H9 (cell line): ENCODE results near the gene DNAJC15. TPM values are rescaled to one million over a fixed set of nuclear protein-coding genes. Genes with fewer than 3 reads are reported as not detected.

Source experiments
- DNase-seq: peaks from one replicate; pipeline ENCODE4 v3.0.0-alpha.2; 2017
- H2AFZ ChIP-seq: one replicate; pipeline ENCODE4 v1.6.1; 2013; ENCODE audit warnings: mild to moderate bottlenecking, low read length, control low read depth, moderate library complexity
- H2AK5ac ChIP-seq: 2 replicates; pipeline ENCODE4 v1.6.1; 2013; ENCODE audit warnings: low read length, control low read depth, mixed read lengths; ENCODE audit not compliant: insufficient read length
- H2BK120ac ChIP-seq: one replicate; pipeline ENCODE4 v1.6.1; 2013; ENCODE audit warnings: low read depth, mild to moderate bottlenecking, low read length, control low read depth, inconsistent platforms; ENCODE audit not compliant: poor library complexity, severe bottlenecking
- H2BK12ac ChIP-seq: 2 replicates; pipeline ENCODE4 v1.6.1; 2013; ENCODE audit warnings: low read length, control low read depth, mixed read lengths, low read depth; ENCODE audit not compliant: insufficient read length
- H2BK15ac ChIP-seq: 2 replicates; pipeline ENCODE4 v1.6.1; 2013; ENCODE audit warnings: low read depth, low read length, control low read depth
- H2BK20ac ChIP-seq: one replicate; pipeline ENCODE4 v1.6.1; 2013; ENCODE audit warnings: low read depth, mild to moderate bottlenecking, low read length, control low read depth, inconsistent platforms; ENCODE audit not compliant: poor library complexity, severe bottlenecking
- H2BK5ac ChIP-seq: 2 replicates; pipeline ENCODE4 v1.6.1; 2013; ENCODE audit warnings: low read length, control low read depth, mixed read lengths; ENCODE audit not compliant: insufficient read length
- H3K14ac ChIP-seq: 2 replicates; pipeline ENCODE4 v1.6.1; 2013; ENCODE audit warnings: low read length, control low read depth; ENCODE audit not compliant: insufficient read depth
- H3K18ac ChIP-seq: 2 replicates; pipeline ENCODE4 v1.6.1; 2013; ENCODE audit warnings: low read depth, mild to moderate bottlenecking, mixed read lengths, low read length, control low read depth; ENCODE audit not compliant: insufficient read length
- H3K23ac ChIP-seq: 2 replicates; pipeline ENCODE4 v1.6.1; 2013; ENCODE audit warnings: low read length, control low read depth, mixed read lengths, low read depth; ENCODE audit not compliant: insufficient read length
- H3K23me2 ChIP-seq: 2 replicates; pipeline ENCODE4 v1.6.1; 2013; ENCODE audit warnings: low read depth, mild to moderate bottlenecking, mixed read lengths, low read length, control low read depth; ENCODE audit not compliant: insufficient read length, poor library complexity, severe bottlenecking
- H3K27ac ChIP-seq: 2 replicates; pipeline ENCODE4 v1.5.1; 2013; ENCODE audit warnings: low read length, control low read depth, mixed read lengths, low read depth; ENCODE audit not compliant: insufficient read length
- H3K27me3 ChIP-seq: 2 replicates; pipeline ENCODE4 v1.6.1; 2013; ENCODE audit warnings: low read length, control low read depth, inconsistent platforms; ENCODE audit not compliant: insufficient read depth
- H3K4ac ChIP-seq: 2 replicates; pipeline ENCODE4 v1.6.1; 2013; ENCODE audit warnings: low read depth, mild to moderate bottlenecking, control low read depth, inconsistent platforms, low read length, moderate library complexity
- H3K4me1 ChIP-seq: 2 replicates; pipeline ENCODE4 v1.6.1; 2013; ENCODE audit warnings: low read length, control low read depth, inconsistent platforms; ENCODE audit not compliant: insufficient read depth
- H3K4me2 ChIP-seq: 2 replicates; pipeline ENCODE4 v1.6.1; 2013; ENCODE audit warnings: low read length, control low read depth, mixed read lengths; ENCODE audit not compliant: insufficient read length, insufficient read depth
- H3K56ac ChIP-seq: 2 replicates; pipeline ENCODE4 v1.6.1; 2013; ENCODE audit warnings: low read depth, mild to moderate bottlenecking, mixed read lengths, low read length, control low read depth; ENCODE audit not compliant: insufficient read length
- H3K79me1 ChIP-seq: 2 replicates; pipeline ENCODE4 v1.6.1; 2013; ENCODE audit warnings: low read depth, mild to moderate bottlenecking, moderate library complexity, low read length, control low read depth, inconsistent platforms; ENCODE audit not compliant: insufficient read depth, poor library complexity, severe bottlenecking
- H3K79me2 ChIP-seq: 2 replicates; pipeline ENCODE4 v1.6.1; 2013; ENCODE audit warnings: low read length, control low read depth, inconsistent platforms; ENCODE audit not compliant: insufficient read depth
- H3K9ac ChIP-seq: 2 replicates; pipeline ENCODE4 v1.6.1; 2013; ENCODE audit warnings: low read length, control low read depth, mixed read lengths; ENCODE audit not compliant: insufficient read length; ENCODE audit errors: extremely low read depth
- H3K9me3 ChIP-seq: one replicate; pipeline ENCODE4 v1.6.1; 2013; ENCODE audit warnings: low read depth, low read length, inconsistent platforms; ENCODE audit not compliant: control insufficient read depth
- H3T11ph ChIP-seq: one replicate; pipeline ENCODE4 v1.6.1; 2013; ENCODE audit warnings: mild to moderate bottlenecking, low read length, control low read depth, inconsistent platforms
- H4K20me1 ChIP-seq: one replicate; pipeline ENCODE4 v1.6.1; 2013; ENCODE audit not compliant: control insufficient read depth, insufficient read length, insufficient read depth
- H4K5ac ChIP-seq: 2 replicates; pipeline ENCODE4 v1.6.1; 2013; ENCODE audit warnings: low read depth, mild to moderate bottlenecking, mixed read lengths, low read length, control low read depth; ENCODE audit not compliant: insufficient read length
- H4K8ac ChIP-seq: replicated peaks from 2 replicates; pipeline ENCODE4 v1.6.1; 2013; ENCODE audit warnings: low read length, control low read depth, mixed read lengths, low read depth; ENCODE audit not compliant: insufficient read length
- H4K91ac ChIP-seq: 2 replicates; pipeline ENCODE4 v1.6.1; 2013; ENCODE audit warnings: low read depth, mild to moderate bottlenecking, moderate library complexity, mixed read lengths, low read length, control low read depth; ENCODE audit not compliant: insufficient read length
- H3K27ac Mint-ChIP-seq, 3 experiments: 2 replicates in 2 of 3; 3 replicates in 1 of 3; pipeline ENCODE4 v1.8.0; 2020 to 2021; ENCODE audit warnings: mixed read lengths in 3 of 3, mild to moderate bottlenecking in 1 of 3, moderate library complexity in 1 of 3
- H3K27me3 Mint-ChIP-seq: 2 replicates; pipeline ENCODE4 v1.8.0; 2021; ENCODE audit warnings: low read depth, mild to moderate bottlenecking, moderate library complexity, mixed read lengths
- H3K36me3 Mint-ChIP-seq, 3 experiments: 2 replicates in 2 of 3; 3 replicates in 1 of 3; pipeline ENCODE4 v1.8.0; 2020 to 2021; ENCODE audit warnings: low read depth in 3 of 3, mixed read lengths in 3 of 3; ENCODE audit not compliant: insufficient read depth in 1 of 3
- H3K4me1 Mint-ChIP-seq, 2 experiments: 2 replicates each; pipeline ENCODE4 v1.8.0; 2020; ENCODE audit warnings: mixed read lengths in 2 of 2
- H3K4me3 Mint-ChIP-seq, 2 experiments: 2 replicates in 1 of 2; 3 replicates in 1 of 2; pipeline ENCODE4 v1.8.0; 2020 to 2021; ENCODE audit warnings: mild to moderate bottlenecking in 2 of 2, mixed read lengths in 2 of 2, moderate library complexity in 1 of 2
- H3K9me3 Mint-ChIP-seq, 2 experiments: 2 replicates in 1 of 2; 3 replicates in 1 of 2; pipeline ENCODE4 v1.8.0; 2020; ENCODE audit warnings: mild to moderate bottlenecking in 2 of 2, mixed read lengths in 2 of 2, moderate library complexity in 1 of 2
- CTCF ChIP-seq: fragments of 200-600 bp; sonication (generic); conservative IDR thresholded peaks from 3 replicates; pipeline ENCODE4 v1.8.0; 2021; ENCODE audit warnings: antibody characterized with exemption, mild to moderate bottlenecking
- WGBS: extraction: QIAGEN DNeasy Blood & Tissue Kit; methylation state at CpG from one replicate; pipeline ENCODE4 v1.1.7; 2013; ENCODE audit warnings: missing lambda C conversion rate, low lambda C conversion rate, mixed read lengths; ENCODE audit not compliant: insufficient read length; ENCODE audit errors: extremely low coverage; 5-methylcytosine and 5-hydroxymethylcytosine counted together
- total RNA-seq: library from RNA; stranded (reverse); gene quantifications from 2 replicates; pipeline ENCODE4 v1.2.1, GENCODE V29; 2021

The DNAJC15 gene
- total RNA-seq, 1 experiment from 2014 or later: 13.4 TPM

GRCh38 chr13:43033038-43033437, 9.7 kb downstream of the DNAJC15 start:
- Mint-ChIP-seq H3K27ac (peak overlapping the region in 1 of 3 experiments; percentile 28; a peak in 1 of 7 replicates), H3K36me3 (peaks cover 5 to 32% (median 18%) of the 10 kb centered on the region in 3 experiments; a peak in 5 of 7 replicates), H3K4me3 (no peak overlapping the region), H3K4me1 (peaks cover 17 to 25% of the 10 kb centered on the region in 2 experiments), H3K9me3 (no peaks in the 10 kb centered on the region; a peak in 1 of 5 replicates), H3K27me3 (no peaks in the 10 kb centered on the region; the same call in 1 of the 2 replicates)
- WGBS: no CpG with 5 or more reads among the region's 3 CpGs
- no peak for TF ChIP-seq CTCF
- Histone ChIP-seq H2BK120ac (no peak overlapping the region), H3K18ac (no peak overlapping the region), H2BK15ac (no peak overlapping the region), H4K5ac (no peak overlapping the region), H4K20me1 (no peaks in the 10 kb centered on the region), H4K8ac (no peak overlapping the region), H3K27me3 (no peaks in the 10 kb centered on the region), H3K56ac (no peak overlapping the region), H3K14ac (no peak overlapping the region), H2AFZ (no peak overlapping the region), H3K23me2 (no peaks in the 10 kb centered on the region), H3K79me1 (no peaks in the 10 kb centered on the region), H2BK12ac (no peak overlapping the region), H4K91ac (no peak overlapping the region), H3K4ac (no peak overlapping the region), H3K9ac (no peak overlapping the region), H3K27ac (no peak overlapping the region), H3K4me2 (no peak overlapping the region), H3K79me2 (no peaks in the 10 kb centered on the region), H3K4me1 (no peaks in the 10 kb centered on the region), H3T11ph (no peak overlapping the region), H2BK20ac (no peak overlapping the region), H3K9me3 (no peaks in the 10 kb centered on the region), H2AK5ac (no peak overlapping the region), H3K23ac (no peak overlapping the region), H2BK5ac (no peak overlapping the region)
- no peak for DNase-seq
